GM23248 (cell line): ENCODE results near the gene PUS1. TPM values are rescaled to one million over a fixed set of nuclear protein-coding genes. Genes with fewer than 3 reads are reported as not detected.

ENCODE experiments used
- DNase-seq: peaks from one replicate; pipeline ENCODE4 v3.0.0-alpha.2; 2015
- H2AFZ ChIP-seq: fragments of 200-600 bp; sonication (generic); 2 replicates; pipeline ENCODE4 v1.6.1; 2016; ENCODE audit warnings: antibody characterized with exemption
- H3F3A ChIP-seq: fragments of 200-600 bp; sonication (generic); 2 replicates; pipeline ENCODE4 v1.6.1; 2016; ENCODE audit warnings: mild to moderate bottlenecking, antibody characterized with exemption, mixed run types; ENCODE audit not compliant: insufficient read depth
- H3K27ac ChIP-seq: fragments of 200-600 bp; sonication (generic); 2 replicates; pipeline ENCODE4 v1.5.1; 2016; ENCODE audit warnings: mild to moderate bottlenecking
- H3K27me3 ChIP-seq: fragments of 200-600 bp; sonication (generic); replicated peaks from 2 replicates; pipeline ENCODE4 v1.6.1; 2016; ENCODE audit warnings: mild to moderate bottlenecking; ENCODE audit not compliant: insufficient read depth
- H3K36me3 ChIP-seq: fragments of 200-600 bp; sonication (generic); 2 replicates; pipeline ENCODE4 v1.6.1; 2016; ENCODE audit warnings: low read depth, mild to moderate bottlenecking
- H3K4me1 ChIP-seq: fragments of 200-600 bp; sonication (generic); 2 replicates; pipeline ENCODE4 v1.6.1; 2016; ENCODE audit warnings: mild to moderate bottlenecking; ENCODE audit not compliant: insufficient read depth
- H3K4me2 ChIP-seq: fragments of 200-600 bp; sonication (generic); one replicate; pipeline ENCODE4 v1.6.1; 2016; ENCODE audit warnings: mild to moderate bottlenecking; ENCODE audit not compliant: unreplicated experiment
- H3K4me3 ChIP-seq: fragments of 200-600 bp; sonication (generic); 2 replicates; pipeline ENCODE4 v1.5.1; 2016; ENCODE audit warnings: mild to moderate bottlenecking
- H3K79me2 ChIP-seq: fragments of 200-600 bp; sonication (generic); 2 replicates; pipeline ENCODE4 v1.6.1; 2016; ENCODE audit warnings: mild to moderate bottlenecking; ENCODE audit not compliant: insufficient read depth
- H3K9ac ChIP-seq: fragments of 200-600 bp; sonication (generic); 2 replicates; pipeline ENCODE4 v1.6.1; 2016; ENCODE audit warnings: mild to moderate bottlenecking
- H3K9me2 ChIP-seq: fragments of 200-600 bp; sonication (generic); 2 replicates; pipeline ENCODE4 v1.6.1; 2016; ENCODE audit warnings: mixed run types, mild to moderate bottlenecking, moderate library complexity; ENCODE audit not compliant: insufficient read depth
- H3K9me3 ChIP-seq: fragments of 200-600 bp; sonication (generic); one replicate; pipeline ENCODE4 v1.6.1; 2017; ENCODE audit warnings: low read depth
- H4K20me1 ChIP-seq: fragments of 200-600 bp; sonication (generic); 2 replicates; pipeline ENCODE4 v1.6.0; 2016; ENCODE audit not compliant: insufficient read depth
- EZH2 ChIP-seq: fragments of 200-600 bp; sonication (generic); IDR thresholded peaks from 2 replicates; pipeline ENCODE4 v1.6.1; 2018; ENCODE audit warnings: antibody characterized with exemption, mild to moderate bottlenecking; ENCODE audit not compliant: insufficient read depth, poor library complexity, severe bottlenecking
- EZH2phosphoT487 ChIP-seq: fragments of 200-600 bp; sonication (generic); IDR thresholded peaks from 2 replicates; pipeline ENCODE4 v1.6.1; 2018; ENCODE audit warnings: antibody characterized with exemption, moderate library complexity, mild to moderate bottlenecking, low read depth; ENCODE audit not compliant: insufficient read depth
- WGBS, 2 experiments: methylation state at CpG; one replicate each; pipeline ENCODE4 v1.1.6; 2015 to 2017; ENCODE audit warnings: low lambda C conversion rate in 2 of 2, low coverage in 1 of 2; ENCODE audit errors: missing lambda C conversion rate in 2 of 2; 5-methylcytosine and 5-hydroxymethylcytosine counted together
- in situ Hi-C: fragments of 300-500 bp; cut with MboI; formaldehyde crosslinking; loops from 2 replicates; pipeline ENCODE4 v1.15.0; 2020
- polyA plus RNA-seq: library from polyadenylated mRNA; unstranded; fragments of >200 nt; fragmentation: Nextera tagmentation; extraction: Ambion mirVana; gene quantifications from 2 replicates; pipeline ENCODE4 v1.2.1, GENCODE V29; 2016
- total RNA-seq: library from RNA; depleted of rRNA; stranded (reverse); fragments of >200 nt; shearing (Covaris generic); gene quantifications from 2 replicates; pipeline ENCODE4 v1.2.3, GENCODE V29; 2014

The PUS1 gene
- total and polyA plus RNA-seq, 2 experiments from 2014 or later: 14.0 to 18.9 TPM

DNA sequence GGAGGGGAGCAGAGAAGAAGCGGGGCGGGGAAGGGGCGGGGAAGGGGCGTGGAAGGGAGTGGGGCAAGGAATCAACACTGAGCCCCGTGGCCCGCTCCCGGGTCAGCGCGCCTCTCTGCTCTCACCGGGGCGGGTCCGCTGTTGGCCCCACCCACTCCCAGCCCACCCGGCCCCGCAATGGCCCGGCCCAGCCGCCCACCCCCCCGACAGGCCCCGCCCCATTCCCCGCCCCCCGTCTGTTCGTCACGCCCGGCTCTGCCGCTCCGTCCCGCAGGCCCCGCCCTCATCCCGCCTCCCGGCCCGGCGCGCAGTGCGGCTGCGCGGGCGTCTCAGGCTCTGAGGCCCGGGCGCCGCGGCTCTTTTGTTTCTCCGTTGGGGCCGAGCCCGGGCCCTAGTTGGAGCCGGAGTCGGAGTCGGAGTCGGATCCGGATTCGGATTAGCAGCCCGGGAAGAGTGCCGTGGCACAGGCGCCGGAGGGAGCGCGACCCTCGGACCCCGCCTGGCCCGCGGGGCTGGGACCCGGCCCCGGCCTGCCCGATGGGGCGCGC is 34.7 kb upstream of the PUS1 start, which contains the start of gene ULK1:
Gene ULK1, plus strand, starts transcription at position 310 of the 548 bp plus-strand sequence. CDS start 380 bp downstream, outside the sequence.
- H3K4me3 ChIP-seq: peak within 1 kb of the TSS; percentile 77
- no peaks in the 10 kb centered on the region for H3K9me2 ChIP-seq
- TF ChIP-seq EZH2: no peak
- TF ChIP-seq EZH2phosphoT487: no peak
- H4K20me1 ChIP-seq: no peaks in the 10 kb centered on the region
- in situ Hi-C loops: no loop called here
- no peaks in the 10 kb centered on the region for H3K27me3 ChIP-seq
- H3K27ac ChIP-seq: peak within 1 kb of the TSS; percentile 95
- H3K9ac ChIP-seq: peak within 1 kb of the TSS; percentile 89
- WGBS, 2 experiments: 2% methylated on average over 18 to 54 of the region's 64 CpGs
- 0 out of 2 replicates have a peak, but pooled peaks cover 4% of the 10 kb centered on the region for H3K4me1 ChIP-seq
- no peaks in the 10 kb centered on the region for H3K36me3 ChIP-seq
- H3K9me3 ChIP-seq: no peaks in the 10 kb centered on the region
- peaks cover 35% of the 10 kb centered on the region for H3K79me2 ChIP-seq
- H3K4me2 ChIP-seq: peak within 1 kb of the TSS; percentile 85
- DNase-seq: peak; percentile 96
- no peak within 1 kb of the TSS for H2AFZ ChIP-seq
- H3F3A ChIP-seq: no peaks in the 10 kb centered on the region; the same call in 1 of the 2 replicates

DNA sequence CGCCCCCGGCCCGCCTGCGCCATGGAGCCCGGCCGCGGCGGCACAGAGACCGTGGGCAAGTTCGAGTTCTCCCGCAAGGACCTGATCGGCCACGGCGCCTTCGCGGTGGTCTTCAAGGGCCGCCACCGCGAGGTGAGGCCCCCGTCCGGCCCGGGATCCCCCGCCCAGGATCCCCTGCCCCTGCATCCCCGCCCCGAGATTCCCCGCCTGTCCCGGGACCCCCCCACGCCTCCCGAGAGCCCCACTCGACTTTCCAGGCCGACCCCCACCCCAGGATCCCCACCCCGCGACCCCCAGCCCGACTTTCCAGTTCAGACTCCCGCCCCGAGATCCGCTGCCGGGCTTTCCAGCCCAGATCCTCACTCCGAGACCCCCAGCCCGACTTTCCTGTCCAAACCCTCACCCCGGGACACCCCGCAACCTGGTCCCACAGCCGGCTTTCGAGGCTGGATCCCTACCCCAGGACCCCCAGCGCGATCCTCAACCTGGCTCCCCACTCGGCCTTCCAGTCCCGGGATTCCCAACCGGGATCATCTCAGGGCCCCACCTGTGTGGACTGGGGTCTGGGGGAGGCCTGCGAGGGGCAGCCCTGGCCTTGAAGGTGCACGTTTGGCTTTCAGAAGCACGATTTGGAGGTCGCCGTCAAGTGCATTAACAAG is 34.0 kb upstream of the PUS1 start:
- Histone ChIP-seq H3K36me3 (no peaks in the 10 kb centered on the region), H3F3A (no peaks in the 10 kb centered on the region; the same call in 1 of the 2 replicates), H3K9me2 (no peaks in the 10 kb centered on the region), H4K20me1 (no peaks in the 10 kb centered on the region), H3K4me1 (0 out of 2 replicates have a peak, but pooled peaks cover 4% of the 10 kb centered on the region), H3K4me3 (peak overlapping the region; percentile 77), H3K27ac (peak overlapping the region; percentile 95), H3K27me3 (no peaks in the 10 kb centered on the region), H3K4me2 (peak overlapping the region; percentile 85), H3K79me2 (peaks cover 42% of the 10 kb centered on the region), H2AFZ (no peak overlapping the region), H3K9ac (peak overlapping the region; percentile 89), H3K9me3 (no peaks in the 10 kb centered on the region)
- 2% methylated on average over 20 to 47 of the region's 54 CpGs for WGBS, 2 experiments
- in situ Hi-C loops: no loop called here
- peak; percentile 38 for DNase-seq
- TF ChIP-seq EZH2phosphoT487: no peak
- TF ChIP-seq EZH2: no peak

DNA sequence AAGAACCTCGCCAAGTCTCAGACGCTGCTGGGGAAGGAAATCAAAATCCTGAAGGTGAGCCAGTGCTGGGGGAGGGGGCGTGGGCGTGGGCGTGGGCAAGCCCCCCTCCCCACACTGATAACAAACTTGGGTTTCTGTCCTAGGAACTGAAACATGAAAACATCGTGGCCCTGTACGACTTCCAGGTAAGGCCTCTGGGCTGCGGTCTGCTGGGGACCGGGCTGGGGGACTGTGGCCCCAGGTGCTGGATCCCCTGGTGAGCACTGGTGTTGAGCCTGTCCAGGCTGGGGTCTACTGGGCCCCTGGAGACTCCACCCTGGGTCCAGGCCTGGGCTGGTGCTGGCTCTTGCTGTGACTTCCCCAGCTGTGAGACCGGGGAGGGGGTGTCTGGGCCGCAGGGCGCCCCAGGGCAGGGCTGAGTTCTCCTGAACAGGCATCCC is 33.4 kb upstream of the PUS1 start:
- Histone ChIP-seq H3K36me3 (no peaks in the 10 kb centered on the region), H3K27ac (peak overlapping the region; percentile 95)
- TF ChIP-seq EZH2phosphoT487 (no peak), EZH2 (no peak)

GRCh38 chr12:131896080-131896810 is 32.8 kb upstream of the PUS1 start:
- 1 to 2% methylated on average over 27 to 36 of the region's 39 CpGs for WGBS, 2 experiments
- TF ChIP-seq EZH2 (no peak), EZH2phosphoT487 (no peak)
- no peaks in the 10 kb centered on the region for H3K27me3 ChIP-seq
- H3K4me2 ChIP-seq: peak overlapping the region; percentile 85
- peak overlapping the region; percentile 95 for H3K27ac ChIP-seq
- no peaks in the 10 kb centered on the region for H3K36me3 ChIP-seq
- H3F3A ChIP-seq: no peaks in the 10 kb centered on the region; the same call in 1 of the 2 replicates
- H3K9me3 ChIP-seq: no peaks in the 10 kb centered on the region
- in situ Hi-C loops: no loop called here
- H3K9me2 ChIP-seq: no peaks in the 10 kb centered on the region
- peak overlapping the region; percentile 89 for H3K9ac ChIP-seq
- H2AFZ ChIP-seq: peak overlapping the region; percentile 54
- 0 out of 2 replicates have a peak, but pooled peaks cover 4% of the 10 kb centered on the region for H3K4me1 ChIP-seq
- H3K4me3 ChIP-seq: peak overlapping the region; percentile 77
- H4K20me1 ChIP-seq: no peaks in the 10 kb centered on the region
- peaks cover 54% of the 10 kb centered on the region for H3K79me2 ChIP-seq
- DNase-seq: peak; percentile 94

More for the DNA sequence above, 33.4 kb upstream of the PUS1 start:
- DNase-seq: no peak
- H3K4me1 ChIP-seq: 0 out of 2 replicates have a peak, but pooled peaks cover 4% of the 10 kb centered on the region
- in situ Hi-C loops: no loop called here
- peak overlapping the region; percentile 89 for H3K9ac ChIP-seq
- no peaks in the 10 kb centered on the region for H4K20me1 ChIP-seq
- H3K27me3 ChIP-seq: no peaks in the 10 kb centered on the region
- H3K9me3 ChIP-seq: no peaks in the 10 kb centered on the region
- peaks cover 48% of the 10 kb centered on the region for H3K79me2 ChIP-seq
- no peaks in the 10 kb centered on the region; the same call in 1 of the 2 replicates for H3F3A ChIP-seq
- peak overlapping the region; percentile 85 for H3K4me2 ChIP-seq
- H2AFZ ChIP-seq: no peak overlapping the region
- H3K9me2 ChIP-seq: no peaks in the 10 kb centered on the region
- peak overlapping the region; percentile 77 for H3K4me3 ChIP-seq
- WGBS, 2 experiments: 6% methylated on average over 9 to 12 of the region's 12 CpGs
